Stimulated activated CD8-positive, alpha-beta memory T cell treated with anti-CD3 and anti-CD28 coated beads, Interleukin-2, amount 100 ng/mL, for 48 hours (primary cell): Measurements from ENCODE around the gene ANO7.
A peak's percentile ranks its signal among the peaks of the same experiment; 100 is the strongest.

Source experiments
- DNase-seq, 2 donors: peaks; one replicate each; pipeline ENCODE4 v3.0.0-alpha.2; 2020; ENCODE audit warnings: low read depth in 2 of 2

The ANO7 gene, protein sequence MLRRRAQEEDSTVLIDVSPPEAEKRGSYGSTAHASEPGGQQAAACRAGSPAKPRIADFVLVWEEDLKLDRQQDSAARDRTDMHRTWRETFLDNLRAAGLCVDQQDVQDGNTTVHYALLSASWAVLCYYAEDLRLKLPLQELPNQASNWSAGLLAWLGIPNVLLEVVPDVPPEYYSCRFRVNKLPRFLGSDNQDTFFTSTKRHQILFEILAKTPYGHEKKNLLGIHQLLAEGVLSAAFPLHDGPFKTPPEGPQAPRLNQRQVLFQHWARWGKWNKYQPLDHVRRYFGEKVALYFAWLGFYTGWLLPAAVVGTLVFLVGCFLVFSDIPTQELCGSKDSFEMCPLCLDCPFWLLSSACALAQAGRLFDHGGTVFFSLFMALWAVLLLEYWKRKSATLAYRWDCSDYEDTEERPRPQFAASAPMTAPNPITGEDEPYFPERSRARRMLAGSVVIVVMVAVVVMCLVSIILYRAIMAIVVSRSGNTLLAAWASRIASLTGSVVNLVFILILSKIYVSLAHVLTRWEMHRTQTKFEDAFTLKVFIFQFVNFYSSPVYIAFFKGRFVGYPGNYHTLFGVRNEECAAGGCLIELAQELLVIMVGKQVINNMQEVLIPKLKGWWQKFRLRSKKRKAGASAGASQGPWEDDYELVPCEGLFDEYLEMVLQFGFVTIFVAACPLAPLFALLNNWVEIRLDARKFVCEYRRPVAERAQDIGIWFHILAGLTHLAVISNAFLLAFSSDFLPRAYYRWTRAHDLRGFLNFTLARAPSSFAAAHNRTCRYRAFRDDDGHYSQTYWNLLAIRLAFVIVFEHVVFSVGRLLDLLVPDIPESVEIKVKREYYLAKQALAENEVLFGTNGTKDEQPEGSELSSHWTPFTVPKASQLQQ

DNA sequence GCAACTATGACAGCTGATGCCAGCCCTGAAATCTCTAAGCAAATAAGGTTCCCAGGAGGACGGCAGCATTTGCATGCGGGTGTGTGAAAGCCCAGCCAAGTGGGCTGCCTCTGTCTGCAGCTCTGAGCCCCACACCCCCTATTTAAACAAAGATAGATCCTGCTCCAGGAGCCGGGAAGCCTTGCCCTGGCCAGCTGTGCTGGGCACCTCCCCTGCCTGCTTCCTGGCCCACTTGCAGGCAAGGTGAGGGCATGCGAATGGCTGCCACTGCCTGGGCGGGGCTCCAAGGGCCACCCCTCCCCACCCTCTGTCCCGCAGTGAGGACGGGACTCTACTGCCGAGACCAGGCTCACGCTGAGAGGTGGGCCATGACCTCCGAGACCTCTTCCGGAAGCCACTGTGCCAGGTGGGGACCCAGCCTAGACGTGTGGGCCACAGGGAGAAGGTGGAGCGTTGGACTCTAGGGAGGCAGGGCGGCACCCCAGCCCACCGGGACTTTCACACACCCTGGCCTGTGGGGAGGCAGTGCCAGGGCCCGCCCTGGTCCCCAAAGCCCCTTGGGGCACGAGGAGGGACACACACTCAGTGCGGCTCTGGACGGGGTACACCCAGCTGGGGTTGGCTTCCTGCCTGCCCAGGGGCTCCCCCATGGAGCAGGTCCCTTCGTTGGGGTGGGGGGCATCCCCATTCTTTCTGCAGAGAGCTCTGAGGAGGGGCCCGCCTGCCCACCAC is at the start of gene ANO7:
ANO7 (plus strand) TSS at position 317 of the 732 bp plus-strand sequence. CDS start 1,387 bp downstream, outside the sequence.
- DNase-seq = no peak

GRCh38 chr2:241139531-241140444 is 48.7 kb upstream of the ANO7 start:
- DNase-seq = no peak

- no peak for DNase-seq
Measured at GRCh38 chr2:241140445-241140840, 48.0 kb upstream of the ANO7 start.

DNA sequence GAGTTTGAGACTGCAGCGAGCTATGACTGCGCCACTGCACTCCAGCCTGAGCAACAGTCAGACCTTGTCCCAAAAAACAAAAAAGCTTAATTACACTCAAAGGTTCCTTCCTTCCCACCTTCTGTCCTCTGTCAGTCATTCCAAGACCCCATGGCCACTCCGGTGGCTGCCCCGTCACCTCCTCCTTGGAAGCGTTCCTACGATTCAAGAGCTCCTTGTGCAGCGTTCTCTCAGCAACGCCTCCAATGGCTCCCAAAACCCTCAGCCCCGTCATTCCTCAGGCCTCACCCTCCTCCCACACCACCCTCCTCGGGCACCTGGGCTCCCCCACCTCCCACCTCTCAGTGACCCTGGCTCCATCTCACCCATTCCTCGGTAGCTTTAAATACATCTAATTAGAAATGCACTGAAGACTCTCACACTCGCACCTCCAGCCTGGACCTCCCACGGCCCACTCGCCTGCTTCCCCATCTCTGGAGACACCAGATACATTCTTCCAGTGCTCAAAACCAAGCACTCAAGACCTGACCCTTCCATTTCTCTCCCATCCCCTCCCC is 47.2 kb upstream of the ANO7 start:
- no peak for DNase-seq

DNA sequence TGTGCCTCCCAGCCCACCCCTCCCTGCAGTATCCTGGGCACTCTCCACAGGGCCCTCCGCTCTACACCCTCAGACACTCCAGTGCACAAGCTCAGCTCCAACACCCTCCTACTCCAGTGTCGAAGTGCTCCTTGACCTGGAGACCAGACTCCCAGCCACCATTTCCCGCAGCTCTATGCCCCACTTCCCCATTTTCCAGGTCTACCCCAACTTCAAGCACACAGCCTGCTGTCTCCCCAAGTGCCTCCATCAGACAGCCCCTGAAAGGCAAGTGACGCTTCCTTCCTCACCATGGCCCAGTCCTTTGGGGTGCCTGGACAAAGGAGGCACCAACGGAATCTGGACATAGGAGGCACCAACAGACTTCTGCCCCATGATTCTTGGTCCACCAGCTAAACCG is 46.4 kb upstream of the ANO7 start:
- no peak for DNase-seq

- no peak for DNase-seq
Measured at GRCh38 chr2:241142593-241142992, 45.9 kb upstream of the ANO7 start.

DNA sequence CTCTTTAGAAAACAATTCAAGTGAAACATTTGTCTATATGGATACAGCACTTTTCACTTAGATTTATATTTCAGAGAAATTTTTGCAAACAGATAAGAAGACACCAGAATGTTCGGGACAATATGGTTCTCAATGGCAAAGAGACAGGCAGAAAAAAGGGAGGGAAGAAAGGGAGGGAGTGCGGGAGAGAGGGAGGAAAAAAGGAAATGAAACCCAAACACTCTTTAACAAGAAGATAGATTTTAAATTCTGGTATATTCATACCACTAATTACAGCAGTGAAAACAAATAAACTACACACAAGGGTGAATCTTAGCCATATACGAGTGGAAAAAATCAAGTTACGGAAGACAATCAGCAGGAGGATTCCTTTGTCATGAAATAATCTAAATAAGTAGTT is 42.2 kb upstream of the ANO7 start:
- DNase-seq = no peak

DNA sequence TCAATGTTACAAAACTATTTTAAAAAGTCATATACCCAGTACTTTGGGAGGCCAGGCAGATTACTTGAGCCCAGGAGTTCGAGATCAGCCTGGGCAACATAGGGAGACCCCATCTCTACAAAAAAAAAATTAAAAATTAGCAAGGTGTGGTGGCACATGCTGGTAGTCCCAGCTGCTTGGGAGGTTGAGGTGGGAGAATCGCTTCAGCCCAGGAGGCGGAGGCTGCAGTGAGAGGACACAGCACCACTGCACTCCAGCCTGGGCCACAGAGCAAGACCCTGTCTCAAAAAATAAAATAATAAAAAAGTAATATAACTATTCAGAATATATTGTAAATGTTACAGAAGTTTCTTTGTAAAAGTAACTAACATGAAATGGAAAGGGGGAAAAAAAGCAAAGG is 41.1 kb upstream of the ANO7 start:
- DNase-seq = no peak

DNA sequence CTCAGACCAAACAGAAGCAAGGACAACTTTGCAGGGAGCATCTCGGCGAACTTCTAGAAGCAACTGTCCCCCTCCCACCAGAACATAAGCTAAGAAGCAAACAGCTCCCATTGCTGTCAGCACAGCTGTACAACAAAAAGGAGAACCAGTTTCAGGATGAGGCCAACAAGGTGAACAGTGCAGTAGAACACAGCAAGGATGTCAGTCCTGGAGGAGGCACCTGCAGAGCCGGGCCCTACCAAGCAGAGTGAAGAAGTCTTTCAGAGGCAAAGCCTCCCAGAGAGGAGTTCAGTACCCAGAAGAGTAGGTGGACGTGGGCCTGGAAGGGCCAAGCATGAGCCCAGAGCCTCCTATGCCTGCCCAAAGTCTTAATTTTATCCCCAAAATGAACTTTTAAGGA is 40.2 kb upstream of the ANO7 start:
- no peak for DNase-seq

GRCh38 chr2:241148891-241149674 is 39.4 kb upstream of the ANO7 start, which contains the start of gene PASK:
Gene PASK, minus strand, starts transcription at chr2:241149472. Its CDS starts 6,440 bp downstream, at chr2:241143032.
- DNase-seq = peak; percentile 85 to 94

DNA sequence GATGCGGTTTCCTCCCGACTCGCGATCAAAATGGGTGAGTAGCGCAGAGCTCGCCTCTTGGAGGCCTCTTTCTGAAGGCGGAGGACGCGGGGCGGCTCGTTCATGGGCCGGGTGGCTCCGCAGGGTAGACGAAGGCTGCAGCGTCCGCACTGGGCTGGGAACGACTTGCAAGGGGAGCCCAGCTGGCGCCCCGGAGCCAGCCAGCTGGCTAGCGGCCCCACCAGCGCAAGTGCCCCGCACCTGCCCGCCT is 38.9 kb upstream of the ANO7 start:
- no peak for DNase-seq

GRCh38 chr2:241149925-241150659 is 38.4 kb upstream of the ANO7 start, which contains the start of gene PPP1R7:
Gene PPP1R7, plus strand, starts transcription at chr2:241150467. Its CDS starts 29 bp downstream, at chr2:241150496.
- DNase-seq = peak; percentile 89 to 93

DNA sequence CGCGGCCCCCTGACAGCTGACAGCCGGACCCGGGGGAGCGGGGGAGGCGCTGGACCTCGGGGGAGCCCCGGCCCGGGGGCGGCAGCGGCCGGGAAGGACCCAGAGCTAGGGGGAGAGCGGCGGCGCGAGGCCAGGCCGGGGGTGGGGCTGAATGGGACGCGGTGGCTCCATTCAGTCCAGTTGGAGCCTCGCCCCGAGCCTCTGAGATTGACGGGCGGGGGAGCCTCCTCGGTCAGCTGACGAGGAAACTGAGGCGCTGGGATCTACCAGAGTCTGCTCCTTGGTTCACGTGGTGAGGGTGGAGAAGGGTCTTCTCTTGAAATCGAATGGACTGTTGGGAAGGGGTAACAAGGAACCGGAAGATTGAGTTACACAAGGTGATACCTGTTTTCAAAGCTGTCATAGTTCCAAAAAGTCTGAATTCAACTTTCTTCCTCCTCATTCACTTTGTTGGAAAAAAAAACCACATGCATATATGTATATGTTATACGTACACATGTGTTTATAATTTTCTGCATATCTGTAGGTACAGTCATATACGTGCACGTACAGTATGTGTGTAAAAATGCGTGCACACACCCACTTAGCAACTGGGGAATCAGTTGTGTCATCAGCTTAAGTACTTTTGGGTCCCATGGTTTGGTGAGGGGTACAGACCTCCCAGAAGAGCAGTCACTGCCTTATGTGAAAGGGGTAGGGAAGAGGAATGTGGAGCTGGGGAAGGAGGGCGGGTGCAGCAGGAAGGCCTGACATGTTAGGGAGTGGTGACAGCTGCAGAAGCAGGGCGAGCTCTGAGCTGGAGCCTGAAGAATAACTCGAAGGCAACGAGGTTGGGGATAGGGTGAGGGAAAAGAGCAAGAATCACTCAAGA is 37.6 kb upstream of the ANO7 start:
- no peak for DNase-seq

- no peak for DNase-seq
Measured at GRCh38 chr2:241151934-241152660, 36.4 kb upstream of the ANO7 start.

GRCh38 chr2:241153616-241154015 is 34.9 kb upstream of the ANO7 start:
- no peak for DNase-seq

- DNase-seq = peak in 1 of 2 donors; percentile 29
Measured at GRCh38 chr2:241154915-241155314, 33.6 kb upstream of the ANO7 start.

- no peak for DNase-seq
Measured at GRCh38 chr2:241155936-241156335, 32.5 kb upstream of the ANO7 start.
